ENCODE results near the gene FBXO15.

Gene FBXO15, protein sequence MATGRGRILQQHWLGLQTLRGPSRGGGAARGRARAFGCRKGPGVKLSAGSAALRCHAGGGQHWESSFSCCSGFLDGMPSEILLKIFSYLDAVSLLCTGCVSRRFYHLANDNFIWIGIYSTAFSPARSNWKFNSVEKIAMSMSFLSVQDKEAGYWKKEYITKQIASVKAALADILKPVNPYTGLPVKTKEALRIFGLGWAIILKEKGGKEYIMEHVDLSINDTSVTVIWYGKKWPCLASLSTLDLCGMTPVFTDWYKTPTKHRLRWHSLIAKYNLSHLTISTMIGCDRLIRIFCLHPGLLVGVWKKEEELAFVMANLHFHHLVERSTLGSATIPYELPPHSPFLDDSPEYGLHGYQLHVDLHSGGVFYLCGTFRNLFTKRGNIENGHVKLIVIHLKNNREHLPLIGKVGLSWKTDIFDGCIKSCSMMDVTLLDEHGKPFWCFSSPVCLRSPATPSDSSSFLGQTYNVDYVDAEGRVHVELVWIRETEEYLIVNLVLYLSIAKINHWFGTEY

DNA sequence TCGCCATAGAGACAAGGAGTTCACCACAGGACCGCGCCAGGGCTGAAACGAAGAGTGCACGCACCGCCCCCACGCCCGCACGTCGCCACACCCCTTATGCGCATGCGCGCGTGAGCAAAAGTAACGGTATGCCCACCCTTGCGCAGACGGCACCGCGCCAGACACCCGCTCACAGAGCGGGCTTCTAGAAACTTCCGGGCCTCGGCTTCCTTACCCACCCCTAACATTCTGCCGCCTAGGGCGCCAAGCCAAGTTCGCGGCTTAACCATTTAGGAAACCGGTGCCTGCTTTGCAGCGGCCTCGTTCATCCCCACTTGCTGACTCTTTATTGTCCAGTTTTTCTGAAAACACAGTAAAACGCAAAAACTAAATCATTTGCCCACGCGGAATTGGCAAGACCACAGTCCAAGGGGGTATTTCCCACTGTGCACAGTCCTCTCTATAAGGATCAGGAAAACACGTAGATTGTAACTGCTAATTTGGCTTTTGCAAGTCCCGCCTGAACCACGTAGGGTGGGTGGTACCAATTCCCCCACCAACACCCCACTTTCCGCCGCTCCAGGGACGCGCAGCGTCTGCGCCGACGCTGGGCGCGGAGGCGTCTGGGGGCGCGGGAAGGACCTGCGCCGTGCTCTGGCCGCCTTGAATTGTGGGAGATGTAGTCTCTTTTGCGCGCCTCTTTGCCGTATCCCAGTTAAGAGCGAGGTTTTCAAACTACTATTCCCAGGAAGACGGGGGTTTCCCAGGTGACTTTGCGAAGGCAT is at the start of gene FBXO15, which contains the start of gene TIMM21:
Gene FBXO15 (minus strand): TSS at position 56 of the 764 bp plus-strand sequence. CDS start 49 bp downstream, at position 7.
Gene TIMM21 (plus strand): TSS at position 745 of the 764 bp plus-strand sequence. CDS start 286 bp downstream, outside the sequence.
- DNase-seq (ENCODE audit: low read depth) = peak; percentile 93
- TF ChIP-seq, protein P1, sequence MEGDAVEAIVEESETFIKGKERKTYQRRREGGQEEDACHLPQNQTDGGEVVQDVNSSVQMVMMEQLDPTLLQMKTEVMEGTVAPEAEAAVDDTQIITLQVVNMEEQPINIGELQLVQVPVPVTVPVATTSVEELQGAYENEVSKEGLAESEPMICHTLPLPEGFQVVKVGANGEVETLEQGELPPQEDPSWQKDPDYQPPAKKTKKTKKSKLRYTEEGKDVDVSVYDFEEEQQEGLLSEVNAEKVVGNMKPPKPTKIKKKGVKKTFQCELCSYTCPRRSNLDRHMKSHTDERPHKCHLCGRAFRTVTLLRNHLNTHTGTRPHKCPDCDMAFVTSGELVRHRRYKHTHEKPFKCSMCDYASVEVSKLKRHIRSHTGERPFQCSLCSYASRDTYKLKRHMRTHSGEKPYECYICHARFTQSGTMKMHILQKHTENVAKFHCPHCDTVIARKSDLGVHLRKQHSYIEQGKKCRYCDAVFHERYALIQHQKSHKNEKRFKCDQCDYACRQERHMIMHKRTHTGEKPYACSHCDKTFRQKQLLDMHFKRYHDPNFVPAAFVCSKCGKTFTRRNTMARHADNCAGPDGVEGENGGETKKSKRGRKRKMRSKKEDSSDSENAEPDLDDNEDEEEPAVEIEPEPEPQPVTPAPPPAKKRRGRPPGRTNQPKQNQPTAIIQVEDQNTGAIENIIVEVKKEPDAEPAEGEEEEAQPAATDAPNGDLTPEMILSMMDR (IDR thresholded peaks at IDR 0.05; ENCODE audit: control insufficient read depth, extremely low read depth, insufficient read depth) = no peak
- H3K4me3 ChIP-seq (ENCODE audit: low read depth, low read length) = peak within 1 kb of the TSS; percentile 89

DNA sequence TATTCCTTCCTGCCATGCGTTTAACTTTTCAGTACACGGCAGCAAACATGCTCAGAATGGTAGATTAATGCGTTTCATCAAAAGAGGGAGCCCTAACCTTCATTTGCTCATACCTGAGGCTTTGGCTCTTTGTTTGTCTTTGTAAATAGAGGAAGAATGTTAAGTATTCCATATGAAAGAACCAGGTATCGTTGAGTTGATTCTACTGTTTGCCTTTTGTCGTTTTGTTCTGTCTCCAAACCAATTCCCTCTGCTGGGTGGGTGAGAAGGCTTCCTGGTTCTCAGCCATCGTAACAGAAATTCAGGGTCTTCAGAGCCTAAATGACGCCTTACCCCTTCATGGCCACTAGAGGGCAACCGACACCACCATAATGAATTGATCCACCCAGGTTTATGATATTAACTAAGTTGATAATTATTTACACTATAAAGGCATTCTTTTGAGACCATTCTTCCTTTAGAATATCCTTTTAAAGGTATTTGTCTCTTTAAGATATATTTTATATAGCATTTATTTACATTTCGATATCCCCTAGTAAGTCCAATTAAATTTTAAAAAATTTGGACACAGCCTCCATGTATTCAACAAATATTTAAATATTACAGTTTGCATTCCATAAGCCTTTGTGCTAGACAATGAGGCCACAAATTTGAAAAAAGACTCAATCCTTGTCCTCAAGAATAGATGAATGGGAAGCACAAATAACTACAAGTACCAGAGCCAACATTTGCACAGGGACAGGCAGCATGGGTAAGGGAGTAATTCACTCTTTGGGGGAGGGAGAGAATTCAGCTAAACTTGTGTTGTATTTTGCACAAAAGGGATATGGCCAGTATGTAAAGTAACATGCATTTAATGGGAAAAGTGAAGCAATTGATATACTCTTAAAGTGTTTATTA is 48.8 kb upstream of the FBXO15 start:
- peak overlapping the region; percentile 37 for H3K4me3 ChIP-seq (ENCODE audit: low read depth, low read length)
- peak; percentile 52 for DNase-seq (ENCODE audit: low read depth)
- TF ChIP-seq, protein P1 (IDR thresholded peaks at IDR 0.05; ENCODE audit: control insufficient read depth, extremely low read depth, insufficient read depth) = peak; percentile 80

DNA sequence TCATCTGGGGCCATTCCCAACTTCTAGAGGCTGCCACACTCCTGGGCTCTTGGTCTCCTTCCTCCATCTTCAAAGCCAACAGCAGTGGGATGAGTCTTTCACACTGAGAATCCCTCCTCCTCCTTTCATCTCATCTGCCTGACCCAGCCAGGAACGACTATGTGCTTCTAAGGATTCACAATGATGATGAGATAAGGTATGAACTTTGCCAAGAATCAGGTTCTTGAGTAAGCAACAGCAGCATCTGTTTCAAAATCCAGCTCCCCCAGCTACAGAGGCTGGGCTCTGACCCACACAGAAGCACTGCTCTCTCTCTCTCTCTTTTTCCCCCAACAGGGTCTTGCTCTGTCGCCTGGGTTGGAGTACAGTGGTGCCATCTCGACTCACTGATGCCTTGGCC is 47.1 kb upstream of the FBXO15 start:
- TF ChIP-seq, protein P1 (IDR thresholded peaks at IDR 0.05; ENCODE audit: control insufficient read depth, extremely low read depth, insufficient read depth) = no peak
- H3K4me3 ChIP-seq (ENCODE audit: low read depth, low read length) = no peak overlapping the region
- no peak for DNase-seq (ENCODE audit: low read depth)

DNA sequence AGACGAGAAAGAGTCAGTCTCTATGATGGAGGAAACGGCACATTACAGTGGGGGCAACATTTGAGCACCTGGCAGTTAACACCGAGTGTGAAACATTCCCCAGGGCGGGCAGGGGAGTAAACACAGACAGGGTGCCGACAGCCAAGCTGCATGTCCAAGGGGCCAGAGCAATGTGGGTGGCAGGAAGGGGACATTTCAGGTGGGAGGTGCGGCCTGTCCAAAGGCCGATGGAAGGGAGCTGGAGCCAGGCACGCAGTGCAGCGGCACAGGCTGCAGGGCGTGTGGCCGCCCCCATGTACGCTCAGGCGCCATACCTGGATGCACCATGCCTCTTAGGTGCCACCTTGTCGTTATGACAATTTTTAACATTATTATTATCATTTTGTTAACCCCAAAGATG is 43.9 kb upstream of the FBXO15 start:
- no peak for DNase-seq (ENCODE audit: low read depth)
- TF ChIP-seq, protein P1 (IDR thresholded peaks at IDR 0.05; ENCODE audit: control insufficient read depth, extremely low read depth, insufficient read depth) = no peak

DNA sequence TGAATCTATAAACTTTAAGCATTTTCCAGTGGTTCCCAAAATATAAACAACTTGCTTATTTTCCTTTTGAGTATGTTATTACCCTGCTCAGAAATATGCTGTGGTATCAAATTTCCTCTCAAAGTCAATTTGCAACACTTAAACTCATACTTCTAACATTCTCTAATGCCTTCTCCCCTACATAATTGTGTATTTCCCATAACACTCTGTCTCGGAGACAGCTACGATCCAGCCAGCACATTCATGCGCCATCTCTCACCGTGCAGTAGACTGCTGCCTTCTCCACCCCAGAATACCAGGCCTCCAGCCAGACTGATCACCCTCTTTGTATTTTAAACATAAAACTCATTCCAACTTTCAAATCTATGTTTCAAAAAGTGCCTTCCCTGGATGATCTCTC is 42.5 kb upstream of the FBXO15 start:
- no peak overlapping the region for H3K4me3 ChIP-seq (ENCODE audit: low read depth, low read length)
- TF ChIP-seq, protein P1 (IDR thresholded peaks at IDR 0.05; ENCODE audit: control insufficient read depth, extremely low read depth, insufficient read depth) = no peak
- no peak for DNase-seq (ENCODE audit: low read depth)

More for the DNA sequence above, 43.9 kb upstream of the FBXO15 start:
- H3K4me3 ChIP-seq (ENCODE audit: low read depth, low read length) = no peak overlapping the region

DNA sequence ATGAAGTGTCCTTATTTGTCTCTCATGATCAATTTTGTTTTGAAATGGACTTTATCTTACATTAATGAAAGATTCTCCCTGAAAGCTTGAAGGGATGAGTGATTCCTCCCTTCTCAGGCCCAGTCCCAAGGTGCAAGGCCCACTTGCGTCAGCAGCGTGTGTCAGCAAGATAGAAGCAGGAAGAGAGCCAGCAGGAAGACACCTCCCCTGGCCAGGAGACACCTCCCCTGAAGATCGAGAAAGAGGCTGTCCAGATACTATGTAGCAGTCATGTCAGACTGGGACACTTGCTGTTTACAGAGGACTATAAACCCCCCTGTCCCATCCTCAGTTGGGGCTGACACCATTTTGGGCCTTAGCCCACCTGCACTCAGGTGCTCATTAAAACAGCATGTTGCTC is 39.0 kb upstream of the FBXO15 start:
- no peak for DNase-seq (ENCODE audit: low read depth)
- H3K4me3 ChIP-seq (ENCODE audit: low read depth, low read length) = no peak overlapping the region
- TF ChIP-seq, protein P1 (IDR thresholded peaks at IDR 0.05; ENCODE audit: control insufficient read depth, extremely low read depth, insufficient read depth) = no peak

Measured in LNCaP clone FGC (cell line).